GM12872 (cell line): ENCODE data around the gene TLX2.

Experiments used
- CTCF ChIP-seq: IDR thresholded peaks from 3 replicates; pipeline ENCODE4 v1.5.1; 2011; ENCODE audit warnings: low read depth, mild to moderate bottlenecking, low read length, moderate library complexity; ENCODE audit not compliant: insufficient read depth

The TLX2 gene

GRCh38 chr2:74522516-74522915 lies 8.3 kb downstream of the TLX2 start:
- TF ChIP-seq CTCF = no peak

GRCh38 chr2:74524005-74524404 lies 9.8 kb downstream of the TLX2 start:
- no peak for TF ChIP-seq CTCF

- no peak for TF ChIP-seq CTCF
Observed at GRCh38 chr2:74524955-74525716, 10.9 kb downstream of the TLX2 start.

- no peak for TF ChIP-seq CTCF
Observed at GRCh38 chr2:74525717-74526648, 11.7 kb downstream of the TLX2 start, which contains the start of gene DQX1. DQX1 (minus strand) TSS chr2:74526231; CDS start chr2:74525729, 502 bp downstream.

- no peak for TF ChIP-seq CTCF
Observed at GRCh38 chr2:74526649-74527230, 12.5 kb downstream of the TLX2 start.

GRCh38 chr2:74527741-74528140 lies 13.5 kb downstream of the TLX2 start:
- TF ChIP-seq CTCF = no peak

GRCh38 chr2:74528600-74529356 lies 14.5 kb downstream of the TLX2 start:
- peak; percentile 31; the same call in 1 of the 3 replicates for TF ChIP-seq CTCF
